BE2C (cell line): Measurements from ENCODE around the gene FXR2.

Experiments
- DNase-seq: peaks from one replicate; pipeline ENCODE4 v3.0.0-alpha.2; 2020
- H3K27me3 ChIP-seq: fragments of 250-450 bp; sonication (Bioruptor Pico); 2 replicates; pipeline ENCODE4 v1.5.1; 2020; ENCODE audit warnings: mild to moderate bottlenecking
- H3K36me3 ChIP-seq: fragments of 250-450 bp; sonication (Bioruptor Pico); 2 replicates; pipeline ENCODE4 v1.5.1; 2020; ENCODE audit warnings: mild to moderate bottlenecking
- H3K4me1 ChIP-seq: fragments of 250-450 bp; sonication (Bioruptor Pico); 2 replicates; pipeline ENCODE4 v1.5.1; 2020
- H3K4me3 ChIP-seq: 2 replicates; pipeline ENCODE4 v1.5.1; 2011; ENCODE audit warnings: low read depth, low read length
- H3K9me3 ChIP-seq: fragments of 250-450 bp; sonication (Bioruptor Pico); 2 replicates; pipeline ENCODE4 v1.5.1; 2020
- CTCF ChIP-seq: IDR thresholded peaks from 2 replicates; pipeline ENCODE4 v1.5.1; 2012; ENCODE audit warnings: mild to moderate bottlenecking, low read depth, low read length

Gene FXR2

DNA sequence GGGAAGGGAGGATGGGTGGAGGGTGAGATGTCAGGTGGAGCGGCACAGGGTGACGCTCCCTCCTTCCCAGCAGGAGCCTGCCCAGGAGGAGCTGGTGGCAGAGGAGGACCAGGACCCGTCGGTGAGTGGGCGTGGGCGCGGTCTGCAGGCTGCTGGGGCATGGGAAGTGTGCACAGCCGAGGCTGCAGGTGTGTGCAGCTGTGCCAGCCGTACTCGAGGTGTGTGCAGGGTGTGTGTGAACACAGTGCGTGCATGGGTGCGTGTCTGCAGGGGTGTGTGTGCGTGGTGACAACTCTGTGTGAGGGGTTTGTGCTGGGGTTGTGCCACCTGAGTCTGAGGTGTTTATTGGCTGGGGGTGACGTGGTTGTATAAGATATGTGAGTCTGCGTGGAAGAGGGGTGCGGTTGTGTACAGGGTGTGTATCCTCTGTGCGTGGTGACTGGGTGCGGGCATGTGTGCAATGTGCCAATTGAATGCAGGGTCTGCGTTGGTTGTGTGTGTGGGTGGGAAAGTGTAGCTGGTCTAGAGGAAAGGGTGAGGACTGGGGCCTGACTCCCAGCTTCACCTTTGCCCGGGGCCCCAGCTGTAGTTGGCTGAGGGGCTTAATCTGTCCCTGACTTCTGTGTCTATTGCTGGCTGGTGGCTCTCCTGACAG lies 65.2 kb downstream of the FXR2 start:
- Histone ChIP-seq H3K4me3 (no peak overlapping the region), H3K4me1 (no peaks in the 10 kb centered on the region), H3K36me3 (no peaks in the 10 kb centered on the region), H3K27me3 (no peaks in the 10 kb centered on the region), H3K9me3 (no peaks in the 10 kb centered on the region)
- DNase-seq, result no peak
- TF ChIP-seq CTCF, result no peak

GRCh38 chr17:7548585-7549400 lies 65.9 kb downstream of the FXR2 start, which contains the start of gene TNFSF12:
TSS of gene TNFSF12 (plus strand) at chr17:7549058. CDS start at chr17:7549154, 96 bp downstream.
- no peaks in the 10 kb centered on the region for H3K27me3 ChIP-seq
- DNase-seq, result no peak
- H3K4me1 ChIP-seq, result no peaks in the 10 kb centered on the region
- H3K4me3 ChIP-seq, result no peak within 1 kb of the TSS
- H3K36me3 ChIP-seq, result no peaks in the 10 kb centered on the region
- TF ChIP-seq CTCF, result no peak
- no peaks in the 10 kb centered on the region for H3K9me3 ChIP-seq

GRCh38 chr17:7544911-7545310 lies 69.8 kb downstream of the FXR2 start:
- no peak overlapping the region for H3K4me3 ChIP-seq
- no peak for TF ChIP-seq CTCF
- H3K4me1 ChIP-seq, result no peaks in the 10 kb centered on the region
- H3K27me3 ChIP-seq, result no peaks in the 10 kb centered on the region
- H3K36me3 ChIP-seq, result no peaks in the 10 kb centered on the region
- no peak for DNase-seq
- no peaks in the 10 kb centered on the region for H3K9me3 ChIP-seq
